K562 (cell line): Measurements from ENCODE around the gene SLC22A9. TPM values are rescaled to one million over a fixed set of nuclear protein-coding genes. Genes with fewer than 3 reads are reported as not detected.

Experiments used
- ATAC-seq: fragments of 200-7000 bp; cut with Tn5 transposase; 3 replicates; pipeline ENCODE4 v1.9.1; 2020; ENCODE audit warnings: moderate library complexity
- BruUV-seq: library from RNA; stranded (reverse); fragments of 400-500 nt; replicated peaks from 2 replicates; lab custom pipeline; 2021; lab: Mats Ljungman, UMichigan
- CTCF ChIA-PET: fragments of 300-600 bp; formaldehyde crosslinking; extraction: SDS; loops from one replicate; lab custom pipeline; 2021; ENCODE audit warnings: low intra/inter-chr PET ratio; lab: Yijun Ruan, JAX
- POLR2A ChIA-PET: fragments of 300-600, 350-650 bp; sonication (Branson Sonifier 250); formaldehyde crosslinking; extraction: SDS; loops from one replicate; lab custom pipeline; 2021; ENCODE audit warnings: antibody characterized with exemption, inconsistent platforms; lab: Yijun Ruan, JAX
- DNase-seq, 4 experiments: peaks; one replicate each; pipeline versions ENCODE4 v3.0.0 to v3.0.0-alpha.2; 2011 to 2018; ENCODE audit warnings: low spot score in 3 of 4, mixed read lengths in 3 of 4; ENCODE audit errors: extremely low read depth in 1 of 4
- FAIRE-seq: peaks from 2 replicates; lab custom pipeline; 2011; peaks lifted over from hg19 to GRCh38; lab: Jason Lieb, UNC
- H2AFZ ChIP-seq: 2 replicates; pipeline ENCODE4 v1.6.0; 2011; ENCODE audit warnings: low read depth, low read length, control low read depth, inconsistent platforms
- H3K27ac ChIP-seq: fragments of 200-600 bp; 3 replicates; pipeline ENCODE4 v1.8.0; 2011; ENCODE audit warnings: low read depth, mild to moderate bottlenecking, control low read depth, inconsistent platforms, low read length, moderate library complexity, mixed read lengths; ENCODE audit errors: extremely low read depth
- H3K27me3 ChIP-seq, 2 experiments: fragments of 300-600 bp in 1 of 2; 2 replicates in 1 of 2; 3 replicates in 1 of 2; pipeline versions ENCODE4 v1.6.0 to v1.8.0; 2011; ENCODE audit warnings: inconsistent platforms in 2 of 2, low read length in 2 of 2, mild to moderate bottlenecking in 1 of 2, mixed read lengths in 1 of 2, moderate library complexity in 1 of 2; ENCODE audit not compliant: control insufficient read depth in 2 of 2, insufficient read depth in 2 of 2
- H3K36me3 ChIP-seq: fragments of 300-600 bp; 3 replicates; pipeline ENCODE4 v1.8.0; 2011; ENCODE audit warnings: mild to moderate bottlenecking, low read length, inconsistent platforms; ENCODE audit not compliant: control insufficient read depth, insufficient read depth
- H3K4me1 ChIP-seq, 2 experiments: fragments of 200-600 bp in 1 of 2; replicated peaks in 1 of 2; 2 replicates in 1 of 2; 3 replicates in 1 of 2; pipeline versions ENCODE4 v1.5.1 to v1.8.0; 2011; ENCODE audit warnings: inconsistent platforms in 2 of 2, low read length in 2 of 2, mild to moderate bottlenecking in 1 of 2, mixed read lengths in 1 of 2, moderate library complexity in 1 of 2; ENCODE audit not compliant: control insufficient read depth in 2 of 2, insufficient read depth in 2 of 2
- H3K4me2 ChIP-seq: 2 replicates; pipeline ENCODE4 v1.6.1; 2011; ENCODE audit warnings: low read length, control low read depth, inconsistent platforms, mixed read lengths; ENCODE audit not compliant: insufficient read depth
- H3K4me3 ChIP-seq: fragments of 200-600 bp; sonication (generic), shearing (Covaris generic); 2 replicates; pipeline ENCODE4 v1.5.1; 2016; ENCODE audit warnings: control low read depth, inconsistent platforms
- H3K79me2 ChIP-seq: fragments of 200-600 bp; 3 replicates; pipeline ENCODE4 v1.8.0; 2011; ENCODE audit warnings: low read length, inconsistent platforms; ENCODE audit not compliant: control insufficient read depth, insufficient read depth
- H3K9ac ChIP-seq, 2 experiments: 2 replicates each; pipeline versions ENCODE4 v1.6.0 to v1.6.1; 2011; ENCODE audit warnings: low read depth in 2 of 2, low read length in 2 of 2, control low read depth in 1 of 2, inconsistent platforms in 1 of 2, mild to moderate bottlenecking in 1 of 2, mixed read lengths in 1 of 2; ENCODE audit not compliant: insufficient read depth in 1 of 2
- H3K9me1 ChIP-seq: one replicate; pipeline ENCODE4 v1.6.0; 2011; ENCODE audit warnings: inconsistent platforms, mild to moderate bottlenecking, low read length, moderate library complexity; ENCODE audit not compliant: control insufficient read depth, insufficient read depth
- H3K9me3 ChIP-seq: replicated peaks from 2 replicates; pipeline ENCODE4 v1.5.1; 2011; ENCODE audit warnings: low read depth, low read length, inconsistent platforms; ENCODE audit not compliant: control insufficient read depth, insufficient read depth
- H4K20me1 ChIP-seq: replicated peaks from 2 replicates; pipeline ENCODE4 v1.6.1; 2011; ENCODE audit warnings: low read length, inconsistent platforms, mixed read lengths; ENCODE audit not compliant: control insufficient read depth, insufficient read depth
- BRCA1 ChIP-seq, 2 experiments: fragments of 450-650 bp in 1 of 2; sonication (generic) in 1 of 2; formaldehyde crosslinking in 1 of 2; IDR thresholded peaks; 2 replicates each; pipeline versions ENCODE4 v1.5.0 to v1.6.1; 2017 to 2020; ENCODE audit warnings: mild to moderate bottlenecking in 1 of 2, missing genetic modification reagents in 1 of 2
- CCAR2 ChIP-seq: fragments of 200-400 bp; formaldehyde crosslinking; IDR thresholded peaks from 2 replicates; pipeline ENCODE4 v1.6.1; 2017; ENCODE audit warnings: mild to moderate bottlenecking, low read depth, low read length
- CHCHD3 ChIP-seq: fragments of 250-450 bp; sonication (Bioruptor Pico); IDR thresholded peaks from 2 replicates; pipeline ENCODE4 v2.1.2; 2022; ENCODE audit warnings: mild to moderate bottlenecking
- MCM3 ChIP-seq: fragments of 450-650 bp; IDR thresholded peaks from 2 replicates; pipeline ENCODE4 v1.6.1; 2016
- MTF1 ChIP-seq: fragments of 250-450 bp; sonication (Bioruptor Pico); IDR thresholded peaks from 2 replicates; pipeline ENCODE4 v1.9.0; 2021; ENCODE audit warnings: moderate library complexity, mild to moderate bottlenecking, inconsistent platforms, borderline replicate concordance
- POLR2A ChIP-seq: fragments of 450-650 bp; conservative IDR thresholded peaks from 2 replicates; pipeline ENCODE4 v1.6.1; 2016
- RNF2 ChIP-seq: sonication (generic); IDR thresholded peaks from 2 replicates; pipeline ENCODE4 v1.6.1; 2016
- XRCC3 ChIP-seq: fragments of 450-650 bp; IDR thresholded peaks from 2 replicates; pipeline ENCODE4 v1.6.1; 2017; ENCODE audit warnings: mild to moderate bottlenecking, moderate library complexity
- ZBED1 ChIP-seq: IDR thresholded peaks from 2 replicates; pipeline ENCODE4 v1.6.1; 2014
- ZNF197 ChIP-seq: fragments of 200-800 bp; sonication (Bioruptor generic); IDR thresholded peaks from 2 replicates; pipeline ENCODE4 v1.6.1; 2016; ENCODE audit warnings: low read depth, missing genetic modification characterization, missing compliant biosample characterization
- ZNF311 ChIP-seq: fragments of 250-450 bp; sonication (Bioruptor Pico); IDR thresholded peaks from 2 replicates; pipeline ENCODE4 v1.4.0; 2020; ENCODE audit warnings: mild to moderate bottlenecking, moderate library complexity
- ZNF696 ChIP-seq: fragments of 250-450 bp; sonication (Bioruptor Pico); conservative IDR thresholded peaks from 2 replicates; pipeline ENCODE4 v1.4.0; 2020; ENCODE audit warnings: mild to moderate bottlenecking, moderate library complexity
- in situ Hi-C: fragments of 300-500 bp; cut with MboI; formaldehyde crosslinking; loops from 4 replicates; pipeline ENCODE4 v1.15.0; 2018; ENCODE audit warnings: inconsistent platforms, mixed read lengths
- intact Hi-C: fragments of 100-400 bp; cut with micrococcal nuclease; formaldehyde crosslinking; loops from 2 replicates; pipeline ENCODE4 v1.14.2; 2022
- polyA plus RNA-seq, 8 experiments: library from polyadenylated mRNA; depleted of rRNA in 4 of 8; stranded (reverse) in 5 of 8; unstranded in 3 of 8; fragments of >200 nt; fragmentation: Nextera tagmentation in 2 of 8; fragmentation: Illumina TruSeq in 1 of 8; extraction: Ambion mirVana in 2 of 8; extraction: Trizol in 1 of 8; gene quantifications; 2 replicates each; pipeline versions ENCODE4 v1.2.1 to v1.2.3, GENCODE V29; 2011 to 2014; ENCODE audit warnings: inconsistent platforms in 1 of 8, missing spikeins in 1 of 8
- total RNA-seq, 7 experiments: library from RNA; depleted of rRNA in 6 of 7; stranded (reverse); fragments of >200 nt in 6 of 7; fragmentation: Illumina TruSeq in 2 of 7; extraction: Trizol in 2 of 7; gene quantifications; 2 replicates each; pipeline versions ENCODE4 v1.2.1 to v1.2.3, GENCODE V29; 2011 to 2021; ENCODE audit warnings: low replicate concordance in 1 of 7
- TF ChIP-seq, protein P1 (sequence below): sonication (generic); formaldehyde crosslinking; IDR thresholded peaks from 2 replicates; pipeline ENCODE4 v1.8.0; 2023; ENCODE audit warnings: missing genetic modification reagents, mild to moderate bottlenecking, borderline replicate concordance

The SLC22A9 gene
- total and polyA plus RNA-seq, 9 of the 15 experiments (the other 6 are each of a cell fraction or from before 2014, with no cell fraction given) = not detected

DNA sequence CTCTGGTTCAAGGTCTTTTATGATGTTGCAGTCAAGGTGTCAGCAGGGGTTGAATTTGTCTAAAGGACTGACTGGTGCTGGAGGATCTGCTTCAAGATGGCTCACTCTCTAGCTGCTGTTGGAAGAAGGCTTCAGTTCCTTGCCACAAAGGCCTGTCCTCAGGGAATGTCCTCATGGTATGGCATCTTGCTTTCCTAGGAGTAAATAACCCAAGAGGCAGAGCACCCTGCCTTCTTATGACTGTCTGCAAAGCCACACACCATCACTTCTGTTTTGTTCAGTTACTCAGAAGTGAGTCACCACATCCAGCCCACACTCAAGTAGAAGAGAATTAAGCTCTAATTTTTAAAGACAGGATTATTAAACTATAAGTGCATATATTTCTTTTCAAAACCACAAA is 76.1 kb downstream of the SLC22A9 start:
- intact Hi-C loops (no loop called here), in situ Hi-C loops (no loop called here)
- ATAC-seq (no peak), FAIRE-seq (no peak), DNase-seq (no peak)
- H3K9ac ChIP-seq = no peak overlapping the region
- no peak overlapping the region for H3K27ac ChIP-seq
- TF ChIP-seq XRCC3 (no peak), POLR2A (no peak), ZNF696 (CRISPR knock-in tag) (no peak), ZNF311 (CRISPR knock-in tag) (no peak), CHCHD3 (CRISPR knock-in tag) (no peak), CCAR2 (no peak), ZBED1 (no peak), ZNF197 (CRISPR knock-in tag) (no peak), MCM3 (no peak), RNF2 (no peak), BRCA1 (IDR thresholded peaks at IDR 0.05) (no peak), BRCA1 (CRISPR knock-in tag; IDR thresholded peaks at IDR 0.05) (no peak), MTF1 (CRISPR knock-in tag) (no peak)
- TF ChIP-seq, protein P1, sequence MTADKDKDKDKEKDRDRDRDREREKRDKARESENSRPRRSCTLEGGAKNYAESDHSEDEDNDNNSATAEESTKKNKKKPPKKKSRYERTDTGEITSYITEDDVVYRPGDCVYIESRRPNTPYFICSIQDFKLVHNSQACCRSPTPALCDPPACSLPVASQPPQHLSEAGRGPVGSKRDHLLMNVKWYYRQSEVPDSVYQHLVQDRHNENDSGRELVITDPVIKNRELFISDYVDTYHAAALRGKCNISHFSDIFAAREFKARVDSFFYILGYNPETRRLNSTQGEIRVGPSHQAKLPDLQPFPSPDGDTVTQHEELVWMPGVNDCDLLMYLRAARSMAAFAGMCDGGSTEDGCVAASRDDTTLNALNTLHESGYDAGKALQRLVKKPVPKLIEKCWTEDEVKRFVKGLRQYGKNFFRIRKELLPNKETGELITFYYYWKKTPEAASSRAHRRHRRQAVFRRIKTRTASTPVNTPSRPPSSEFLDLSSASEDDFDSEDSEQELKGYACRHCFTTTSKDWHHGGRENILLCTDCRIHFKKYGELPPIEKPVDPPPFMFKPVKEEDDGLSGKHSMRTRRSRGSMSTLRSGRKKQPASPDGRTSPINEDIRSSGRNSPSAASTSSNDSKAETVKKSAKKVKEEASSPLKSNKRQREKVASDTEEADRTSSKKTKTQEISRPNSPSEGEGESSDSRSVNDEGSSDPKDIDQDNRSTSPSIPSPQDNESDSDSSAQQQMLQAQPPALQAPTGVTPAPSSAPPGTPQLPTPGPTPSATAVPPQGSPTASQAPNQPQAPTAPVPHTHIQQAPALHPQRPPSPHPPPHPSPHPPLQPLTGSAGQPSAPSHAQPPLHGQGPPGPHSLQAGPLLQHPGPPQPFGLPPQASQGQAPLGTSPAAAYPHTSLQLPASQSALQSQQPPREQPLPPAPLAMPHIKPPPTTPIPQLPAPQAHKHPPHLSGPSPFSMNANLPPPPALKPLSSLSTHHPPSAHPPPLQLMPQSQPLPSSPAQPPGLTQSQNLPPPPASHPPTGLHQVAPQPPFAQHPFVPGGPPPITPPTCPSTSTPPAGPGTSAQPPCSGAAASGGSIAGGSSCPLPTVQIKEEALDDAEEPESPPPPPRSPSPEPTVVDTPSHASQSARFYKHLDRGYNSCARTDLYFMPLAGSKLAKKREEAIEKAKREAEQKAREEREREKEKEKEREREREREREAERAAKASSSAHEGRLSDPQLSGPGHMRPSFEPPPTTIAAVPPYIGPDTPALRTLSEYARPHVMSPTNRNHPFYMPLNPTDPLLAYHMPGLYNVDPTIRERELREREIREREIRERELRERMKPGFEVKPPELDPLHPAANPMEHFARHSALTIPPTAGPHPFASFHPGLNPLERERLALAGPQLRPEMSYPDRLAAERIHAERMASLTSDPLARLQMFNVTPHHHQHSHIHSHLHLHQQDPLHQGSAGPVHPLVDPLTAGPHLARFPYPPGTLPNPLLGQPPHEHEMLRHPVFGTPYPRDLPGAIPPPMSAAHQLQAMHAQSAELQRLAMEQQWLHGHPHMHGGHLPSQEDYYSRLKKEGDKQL (CRISPR knock-in tag) = no peak
- ChIA-PET POLR2A (no interaction called here), CTCF (no interaction called here)
- H3K9me1 ChIP-seq = no peaks in the 10 kb centered on the region
- H3K4me2 ChIP-seq = no peak overlapping the region
- no peaks in the 10 kb centered on the region for H3K4me1 ChIP-seq
- H3K4me3 ChIP-seq = no peak overlapping the region
- H3K9me3 ChIP-seq = no peaks in the 10 kb centered on the region
- no peaks in the 10 kb centered on the region for H4K20me1 ChIP-seq
- no TSS peak for BruUV-seq
- no peaks in the 10 kb centered on the region for H3K36me3 ChIP-seq
- H2AFZ ChIP-seq = no peak overlapping the region
- peaks cover 3 to 5% of the 10 kb centered on the region in 2 experiments; a peak in 3 of 5 replicates for H3K27me3 ChIP-seq
- no peaks in the 10 kb centered on the region for H3K79me2 ChIP-seq
